ENCODE measurements around the gene TAF6. TPM values are rescaled to one million over a fixed set of nuclear protein-coding genes. Genes with fewer than 3 reads are reported as not detected.

The TAF6 gene
- total and polyA plus RNA-seq, 2 donors (not counting 1 experiment from before 2014, with no cell fraction given), result 16.2 to 41.5 TPM

GRCh38 chr7:100158229-100159098, 39.3 kb upstream of the TAF6 start, which contains the start of gene TRAPPC14:
TRAPPC14 (minus strand) TSS chr7:100158723; CDS start chr7:100158499, 224 bp downstream.
- H3K4me3 ChIP-seq (replicated peaks in 1 of 4; ENCODE audit: control extremely low read depth in 1 of 4, insufficient read depth in 1 of 4, low read depth in 3 of 4, low read length in 4 of 4), result peak within 1 kb of the TSS; percentile 67 to 84 (median 70)
- peak within 1 kb of the TSS; percentile 57 for H2AFZ ChIP-seq (ENCODE audit: low read length)
- H4K20me1 ChIP-seq (ENCODE audit: control insufficient read depth, extremely low read depth, insufficient read depth, low read length), result no peaks in the 10 kb centered on the region
- H3K9me3 ChIP-seq (ENCODE audit: control insufficient read depth, insufficient read depth, low read depth, low read length), result no peaks in the 10 kb centered on the region
- H3K9ac ChIP-seq (ENCODE audit: insufficient read depth, low read length), result peak within 1 kb of the TSS; percentile 81
- peaks cover 19% of the 10 kb centered on the region for H3K36me3 ChIP-seq (ENCODE audit: control insufficient read depth, insufficient read depth, low read length)
- peak within 1 kb of the TSS; percentile 68 for H3K27ac ChIP-seq (ENCODE audit: insufficient read depth, low read length)
- peak; percentile 71 to 80 for DNase-seq (ENCODE audit: low read depth in 2 of 2)
- no peak for TF ChIP-seq EZH2 (IDR thresholded peaks at IDR 0.05; ENCODE audit: low read length, missing control alignments)
- TF ChIP-seq, protein P1, sequence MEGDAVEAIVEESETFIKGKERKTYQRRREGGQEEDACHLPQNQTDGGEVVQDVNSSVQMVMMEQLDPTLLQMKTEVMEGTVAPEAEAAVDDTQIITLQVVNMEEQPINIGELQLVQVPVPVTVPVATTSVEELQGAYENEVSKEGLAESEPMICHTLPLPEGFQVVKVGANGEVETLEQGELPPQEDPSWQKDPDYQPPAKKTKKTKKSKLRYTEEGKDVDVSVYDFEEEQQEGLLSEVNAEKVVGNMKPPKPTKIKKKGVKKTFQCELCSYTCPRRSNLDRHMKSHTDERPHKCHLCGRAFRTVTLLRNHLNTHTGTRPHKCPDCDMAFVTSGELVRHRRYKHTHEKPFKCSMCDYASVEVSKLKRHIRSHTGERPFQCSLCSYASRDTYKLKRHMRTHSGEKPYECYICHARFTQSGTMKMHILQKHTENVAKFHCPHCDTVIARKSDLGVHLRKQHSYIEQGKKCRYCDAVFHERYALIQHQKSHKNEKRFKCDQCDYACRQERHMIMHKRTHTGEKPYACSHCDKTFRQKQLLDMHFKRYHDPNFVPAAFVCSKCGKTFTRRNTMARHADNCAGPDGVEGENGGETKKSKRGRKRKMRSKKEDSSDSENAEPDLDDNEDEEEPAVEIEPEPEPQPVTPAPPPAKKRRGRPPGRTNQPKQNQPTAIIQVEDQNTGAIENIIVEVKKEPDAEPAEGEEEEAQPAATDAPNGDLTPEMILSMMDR (conservative IDR thresholded peaks at IDR 0.05 in 1 of 2, IDR thresholded peaks at IDR 0.05 in 1 of 2; ENCODE audit: low read depth in 1 of 2, low read length in 2 of 2), result no peak
- H3K4me1 ChIP-seq (ENCODE audit: control insufficient read depth, extremely low read depth, insufficient read depth, low read length), result peaks cover 4% of the 10 kb centered on the region
- no peaks in the 10 kb centered on the region for H3K27me3 ChIP-seq (ENCODE audit: control insufficient read depth, insufficient read depth, low read length)
- peak within 1 kb of the TSS; percentile 90 for H3K4me2 ChIP-seq (ENCODE audit: extremely low read depth, insufficient read depth, low read length)
- peaks cover 8% of the 10 kb centered on the region for H3K79me2 ChIP-seq (ENCODE audit: control insufficient read depth, insufficient read depth, low read length)

DNA sequence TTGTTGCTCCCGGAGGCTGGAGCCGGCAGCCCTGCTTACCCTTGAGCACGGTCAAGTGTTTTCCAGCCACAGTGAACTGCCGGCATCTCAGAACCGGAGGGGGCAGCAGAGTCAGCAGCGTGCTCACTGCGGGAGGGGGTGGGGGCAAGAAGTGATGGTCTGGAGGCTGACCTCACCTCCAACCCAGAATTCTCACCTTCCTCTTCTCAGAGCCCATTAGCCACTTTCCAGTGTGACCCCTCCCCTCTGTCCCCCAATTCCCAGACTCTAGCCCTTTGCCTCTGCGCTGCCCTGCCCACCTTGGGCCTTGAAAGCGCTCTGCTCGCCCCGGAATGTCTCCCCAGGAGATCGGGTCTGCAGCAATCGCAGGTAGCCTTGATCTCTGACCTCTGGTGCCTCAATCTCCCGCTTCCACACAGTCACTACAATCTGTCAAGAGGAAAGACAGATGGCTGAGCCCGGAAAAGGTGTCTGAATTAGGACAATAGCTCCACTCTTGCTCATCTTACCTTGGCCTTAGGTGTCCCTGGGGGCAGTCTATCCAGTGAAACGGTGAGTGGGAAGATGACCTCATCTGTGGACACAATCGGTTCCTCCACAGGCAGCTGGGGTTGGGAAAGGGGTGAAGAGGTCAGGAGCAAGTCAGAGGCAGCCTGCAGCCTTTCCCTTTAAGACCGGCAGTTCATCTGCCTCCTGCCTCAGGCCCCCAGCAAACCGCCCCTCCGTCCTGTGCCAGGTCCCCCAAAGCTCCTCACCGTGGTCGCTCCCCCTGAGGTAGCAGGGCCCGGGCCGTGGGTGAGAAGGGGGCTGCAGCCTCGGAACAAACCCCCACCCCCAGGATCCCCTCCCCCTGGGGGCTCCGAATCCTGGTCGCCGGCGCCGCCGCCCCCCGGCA, 38.4 kb upstream of the TAF6 start:
- Histone ChIP-seq H3K4me2 (ENCODE audit: extremely low read depth, insufficient read depth, low read length) (peak overlapping the region; percentile 90), H2AFZ (ENCODE audit: low read length) (no peak overlapping the region), H3K4me1 (ENCODE audit: control insufficient read depth, extremely low read depth, insufficient read depth, low read length) (peaks cover 4% of the 10 kb centered on the region), H3K27me3 (ENCODE audit: control insufficient read depth, insufficient read depth, low read length) (no peaks in the 10 kb centered on the region), H3K4me3 (replicated peaks in 1 of 4; ENCODE audit: control extremely low read depth in 1 of 4, insufficient read depth in 1 of 4, low read depth in 3 of 4, low read length in 4 of 4) (peak overlapping the region; percentile 57 to 84 (median 70)), H3K36me3 (ENCODE audit: control insufficient read depth, insufficient read depth, low read length) (peaks cover 19% of the 10 kb centered on the region), H3K79me2 (ENCODE audit: control insufficient read depth, insufficient read depth, low read length) (peaks cover 8% of the 10 kb centered on the region), H3K9ac (ENCODE audit: insufficient read depth, low read length) (peak overlapping the region; percentile 81), H3K27ac (ENCODE audit: insufficient read depth, low read length) (peak overlapping the region; percentile 68), H4K20me1 (ENCODE audit: control insufficient read depth, extremely low read depth, insufficient read depth, low read length) (no peaks in the 10 kb centered on the region), H3K9me3 (ENCODE audit: control insufficient read depth, insufficient read depth, low read depth, low read length) (no peaks in the 10 kb centered on the region)
- TF ChIP-seq, protein P1 (conservative IDR thresholded peaks at IDR 0.05 in 1 of 2, IDR thresholded peaks at IDR 0.05 in 1 of 2; ENCODE audit: low read depth in 1 of 2, low read length in 2 of 2), result peak in 1 of 2 donors; percentile 18
- no peak for TF ChIP-seq EZH2 (IDR thresholded peaks at IDR 0.05; ENCODE audit: low read length, missing control alignments)
- DNase-seq (ENCODE audit: low read depth in 2 of 2), result peak; percentile 48 to 64

GRCh38 chr7:100157069-100157333, 37.8 kb upstream of the TAF6 start:
- Histone ChIP-seq H3K27me3 (ENCODE audit: control insufficient read depth, insufficient read depth, low read length) (no peaks in the 10 kb centered on the region), H3K4me2 (ENCODE audit: extremely low read depth, insufficient read depth, low read length) (no peak overlapping the region), H4K20me1 (ENCODE audit: control insufficient read depth, extremely low read depth, insufficient read depth, low read length) (no peaks in the 10 kb centered on the region), H3K36me3 (ENCODE audit: control insufficient read depth, insufficient read depth, low read length) (peaks cover 19% of the 10 kb centered on the region), H3K79me2 (ENCODE audit: control insufficient read depth, insufficient read depth, low read length) (peaks cover 8% of the 10 kb centered on the region), H3K9ac (ENCODE audit: insufficient read depth, low read length) (no peak overlapping the region), H3K4me1 (ENCODE audit: control insufficient read depth, extremely low read depth, insufficient read depth, low read length) (peaks cover 4% of the 10 kb centered on the region), H3K4me3 (replicated peaks in 1 of 4; ENCODE audit: control extremely low read depth in 1 of 4, insufficient read depth in 1 of 4, low read depth in 3 of 4, low read length in 4 of 4) (peak overlapping the region in 2 of 4 experiments; percentile 69 to 84), H3K9me3 (ENCODE audit: control insufficient read depth, insufficient read depth, low read depth, low read length) (no peaks in the 10 kb centered on the region), H3K27ac (ENCODE audit: insufficient read depth, low read length) (no peak overlapping the region), H2AFZ (ENCODE audit: low read length) (no peak overlapping the region)
- no peak for TF ChIP-seq EZH2 (IDR thresholded peaks at IDR 0.05; ENCODE audit: low read length, missing control alignments)
- TF ChIP-seq, protein P1 (conservative IDR thresholded peaks at IDR 0.05 in 1 of 2, IDR thresholded peaks at IDR 0.05 in 1 of 2; ENCODE audit: low read depth in 1 of 2, low read length in 2 of 2), result peak in 1 of 2 donors; percentile 0
- DNase-seq (ENCODE audit: low read depth in 2 of 2), result no peak
